ENCODE measurements around the gene KCTD10. TPM values are rescaled to one million over a fixed set of nuclear protein-coding genes. Genes with fewer than 3 reads are reported as not detected.

Gene KCTD10
- total RNA-seq, 1 experiment from 2014 or later = 71.3 TPM

GRCh38 chr12:109461846-109462756, 15.0 kb downstream of the KCTD10 start:
- no peaks in the 10 kb centered on the region; a peak in 2 of 5 replicates for H3K9me3 Mint-ChIP-seq
- Histone ChIP-seq H3K4me1 (ENCODE audit: insufficient read depth, low read length) (peaks cover 41% of the 10 kb centered on the region), H2BK12ac (ENCODE audit: insufficient read length, low read depth, low read length) (peak overlapping the region; percentile 64), H4K5ac (ENCODE audit: insufficient read length, low read depth, low read length) (no peak overlapping the region), H3K79me2 (ENCODE audit: insufficient read depth, low read length) (peaks cover 17% of the 10 kb centered on the region; the same call in 1 of the 2 replicates), H3K23me2 (ENCODE audit: insufficient read length, low read depth, low read length, poor library complexity, severe bottlenecking) (no peaks in the 10 kb centered on the region), H4K8ac (replicated peaks; ENCODE audit: insufficient read length, low read depth, low read length) (no peak overlapping the region), H3K14ac (ENCODE audit: insufficient read depth, low read length) (no peak overlapping the region), H2BK120ac (ENCODE audit: low read depth, low read length, poor library complexity, severe bottlenecking) (no peak overlapping the region), H2AK5ac (ENCODE audit: insufficient read length, low read length) (peak overlapping the region; percentile 28), H3K23ac (ENCODE audit: insufficient read length, low read depth, low read length) (no peak overlapping the region), H3K18ac (ENCODE audit: insufficient read length, low read depth, low read length) (peak overlapping the region; percentile 1), H3K56ac (ENCODE audit: insufficient read length, low read depth, low read length) (no peak overlapping the region), H3T11ph (ENCODE audit: low read length) (no peak overlapping the region), H3K79me1 (ENCODE audit: insufficient read depth, low read depth, low read length, poor library complexity, severe bottlenecking) (peaks cover 6% of the 10 kb centered on the region), H3K9me3 (ENCODE audit: control insufficient read depth, low read depth, low read length) (no peaks in the 10 kb centered on the region), H4K20me1 (ENCODE audit: control insufficient read depth, insufficient read depth, insufficient read length) (peaks cover 2% of the 10 kb centered on the region), H4K91ac (ENCODE audit: insufficient read length, low read depth, low read length) (no peak overlapping the region), H2BK15ac (ENCODE audit: low read depth, low read length) (no peak overlapping the region), H3K4ac (ENCODE audit: low read depth, low read length) (no peak overlapping the region), H3K27ac (ENCODE audit: insufficient read length, low read depth, low read length) (peak overlapping the region; percentile 21), H3K27me3 (ENCODE audit: insufficient read depth, low read length) (no peaks in the 10 kb centered on the region), H2AFZ (ENCODE audit: low read length) (no peak overlapping the region), H3K4me2 (ENCODE audit: insufficient read depth, insufficient read length, low read length) (peak overlapping the region; percentile 35), H2BK5ac (ENCODE audit: insufficient read length, low read length) (peak overlapping the region; percentile 32), H3K9ac (ENCODE audit: extremely low read depth, insufficient read length, low read length) (no peak overlapping the region), H2BK20ac (ENCODE audit: low read depth, low read length, poor library complexity, severe bottlenecking) (no peak overlapping the region)
- H3K27ac Mint-ChIP-seq = peak overlapping the region; percentile 82 to 97 (median 96)
- H3K4me1 Mint-ChIP-seq = peaks cover 85 to 91% of the 10 kb centered on the region in 2 experiments
- H3K4me3 Mint-ChIP-seq = peak overlapping the region; percentile 5 to 51; a peak in 2 of 5 replicates
- no peaks in the 10 kb centered on the region for H3K27me3 Mint-ChIP-seq (ENCODE audit: low read depth)
- no peak for TF ChIP-seq CTCF (conservative IDR thresholded peaks at IDR 0.05)
- WGBS (ENCODE audit: extremely low coverage, insufficient read length, low lambda C conversion rate) = no CpG with 5 or more reads among the region's 13 CpGs
- H3K36me3 Mint-ChIP-seq (ENCODE audit: insufficient read depth in 1 of 3, low read depth in 3 of 3) = peaks cover 9 to 42% (median 27%) of the 10 kb centered on the region in 3 experiments; a peak in 6 of 7 replicates
- DNase-seq = no peak
